Measurements from ENCODE around the gene OR2C1.

Gene OR2C1

GRCh38 chr16:3328643-3329042 is 27.0 kb upstream of the OR2C1 start:
- TF ChIP-seq CTCF (IDR thresholded peaks at IDR 0.05): no peak
- DNase-seq (ENCODE audit: low spot score): no peak
- no peak overlapping the region for H3K27ac ChIP-seq
- H3K4me3 ChIP-seq: no peak overlapping the region

DNA sequence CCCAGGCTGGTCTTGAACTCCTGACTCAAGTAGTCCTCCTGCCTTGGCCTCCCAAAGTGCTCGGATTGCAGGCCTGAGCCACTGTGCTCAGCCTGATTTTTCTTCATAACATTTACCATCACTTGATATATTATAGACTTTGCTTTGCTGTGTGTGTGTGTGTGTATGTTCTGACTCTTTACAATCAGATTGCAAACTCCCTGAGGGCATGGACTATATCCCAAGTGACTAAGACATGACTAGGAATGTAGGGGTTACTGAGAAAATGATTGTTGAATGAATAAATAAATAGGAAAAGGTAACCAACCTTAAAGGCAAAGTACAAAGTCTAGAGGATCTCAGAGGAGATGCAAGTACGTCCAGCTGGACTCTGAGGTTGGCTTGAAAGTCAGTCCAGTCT is 9.6 kb upstream of the OR2C1 start:
- no peak overlapping the region for H3K27ac ChIP-seq
- no peak for TF ChIP-seq CTCF (IDR thresholded peaks at IDR 0.05)
- no peak for DNase-seq (ENCODE audit: low spot score)
- H3K4me3 ChIP-seq: no peak overlapping the region

GRCh38 chr16:3347586-3347985 is 8.1 kb upstream of the OR2C1 start:
- Histone ChIP-seq H3K4me3 (no peak overlapping the region), H3K27ac (no peak overlapping the region)
- no peak for TF ChIP-seq CTCF (IDR thresholded peaks at IDR 0.05)
- no peak for DNase-seq (ENCODE audit: low spot score)

DNA sequence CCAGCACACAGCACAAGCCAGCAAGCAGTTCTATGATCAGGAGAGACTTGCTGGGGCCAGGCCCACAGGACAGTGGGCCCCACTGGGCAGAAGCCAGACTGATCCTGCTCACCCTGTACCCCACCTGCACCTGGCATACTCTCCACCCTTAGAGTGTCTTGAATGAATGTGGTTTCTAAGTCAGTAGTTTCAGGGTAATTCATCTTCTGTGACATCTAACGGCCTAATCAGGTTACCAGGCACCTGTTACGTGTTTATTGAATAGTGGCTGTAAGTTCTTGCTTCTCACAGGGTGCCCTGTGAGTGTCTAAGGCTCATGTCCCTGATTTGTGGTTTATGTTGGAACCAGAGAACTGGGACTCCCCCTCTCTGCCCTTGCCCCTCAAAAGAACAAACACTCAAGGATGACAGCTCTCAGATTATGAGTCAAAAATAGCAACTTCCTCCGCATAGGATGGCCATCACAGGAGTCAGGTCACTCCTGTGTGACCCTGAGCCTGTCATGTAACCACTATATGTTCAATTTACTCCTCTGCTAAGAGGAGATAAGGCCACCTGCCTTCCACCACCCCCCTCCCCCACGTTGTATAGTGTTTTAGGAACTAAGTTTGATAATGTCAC is 7.0 kb upstream of the OR2C1 start:
- no peak overlapping the region for H3K4me3 ChIP-seq
- no peak for DNase-seq (ENCODE audit: low spot score)
- TF ChIP-seq CTCF (IDR thresholded peaks at IDR 0.05): no peak
- H3K27ac ChIP-seq: no peak overlapping the region

DNA sequence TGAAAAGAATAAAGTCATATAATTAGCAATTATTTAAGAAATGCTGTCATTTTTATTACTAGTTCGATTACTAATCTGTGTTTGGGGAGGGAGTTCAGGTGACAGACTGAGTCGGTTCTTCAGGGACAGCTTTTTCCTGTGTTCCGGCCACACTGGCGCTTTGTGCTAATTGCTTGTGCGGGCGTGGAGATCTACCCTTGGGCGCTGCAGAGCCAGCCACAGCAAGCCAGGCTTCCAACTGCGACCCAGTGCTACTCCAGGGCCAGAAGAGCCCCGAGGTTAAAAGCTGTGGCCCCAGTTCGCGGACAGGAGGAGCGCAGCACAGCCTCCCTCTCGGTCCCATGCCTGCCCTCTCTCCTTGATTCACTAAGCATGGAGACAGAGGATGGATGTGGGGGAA is 6.5 kb upstream of the OR2C1 start:
- Histone ChIP-seq H3K27ac (no peak overlapping the region), H3K4me3 (no peak overlapping the region)
- no peak for TF ChIP-seq CTCF (IDR thresholded peaks at IDR 0.05)

GRCh38 chr16:3356118-3356517 is 429 bp downstream of the OR2C1 start:
- DNase-seq (ENCODE audit: low spot score): no peak
- no peak overlapping the region for H3K4me3 ChIP-seq
- no peak for TF ChIP-seq CTCF (IDR thresholded peaks at IDR 0.05)

More for the DNA sequence above, 6.5 kb upstream of the OR2C1 start:
- no peak for DNase-seq (ENCODE audit: low spot score)

DNA sequence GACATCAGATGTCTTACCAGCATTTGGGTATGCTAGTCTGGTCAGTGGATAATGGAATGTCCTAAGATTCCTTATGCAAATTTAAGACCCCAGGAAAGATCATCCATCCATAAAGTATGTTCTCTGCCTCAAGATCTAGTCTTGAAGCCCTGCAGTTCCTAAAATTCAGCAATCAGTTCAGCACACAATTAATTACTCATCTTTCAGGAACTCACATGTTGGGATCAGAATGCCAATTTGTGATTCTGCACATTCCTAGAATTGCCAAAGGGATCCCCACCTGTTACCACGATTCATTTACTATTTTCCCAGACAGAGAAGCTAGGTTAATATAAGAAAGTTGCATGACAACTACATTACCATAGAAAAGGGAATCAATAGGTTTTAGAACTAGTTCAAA is 3.2 kb downstream of the OR2C1 start:
- no peak for DNase-seq (ENCODE audit: low spot score)
- TF ChIP-seq CTCF (IDR thresholded peaks at IDR 0.05): no peak
- Histone ChIP-seq H3K4me3 (no peak overlapping the region), H3K27ac (no peak overlapping the region)

More at GRCh38 chr16:3356118-3356517, 429 bp downstream of the OR2C1 start:
- H3K27ac ChIP-seq: no peak overlapping the region

All from coronary artery (tissue), 2 donors.